Neutrophil (primary cell): ENCODE data around the gene PCDHGA7.
"Not testable (repeated sequence)": the region's sequence is repeated elsewhere in the genome, so short reads cannot be mapped to it uniquely, and the experiment has no call there.

Source experiments
- H3K27ac ChIP-seq: fragments of 200-600 bp; sonication (generic); 2 replicates; pipeline ENCODE4 v1.5.1; 2016; ENCODE audit warnings: mild to moderate bottlenecking, moderate library complexity
- H3K27me3 ChIP-seq: fragments of 200-600 bp; sonication (generic); 2 replicates; pipeline ENCODE4 v1.6.0; 2016; ENCODE audit warnings: mild to moderate bottlenecking
- H3K36me3 ChIP-seq: fragments of 200-600 bp; sonication (generic); 2 replicates; pipeline ENCODE4 v1.5.1; 2017
- H3K4me1 ChIP-seq, 2 experiments: fragments of 200-600 bp in 1 of 2; sonication (generic) in 1 of 2; 1 replicate in 1 of 2; 2 replicates in 1 of 2; pipeline versions ENCODE4 v1.5.1 to v1.6.1; 2013 to 2016; ENCODE audit warnings: low read depth in 1 of 2, low read length in 1 of 2, mild to moderate bottlenecking in 1 of 2, moderate library complexity in 1 of 2; ENCODE audit not compliant: control insufficient read depth in 1 of 2, insufficient read depth in 1 of 2
- H3K4me3 ChIP-seq, 2 experiments: fragments of 200-600 bp in 1 of 2; sonication (generic) in 1 of 2; 1 replicate in 1 of 2; 2 replicates in 1 of 2; pipeline ENCODE4 v1.5.1; 2013 to 2016; ENCODE audit warnings: low read depth in 1 of 2, low read length in 1 of 2, mild to moderate bottlenecking in 1 of 2, moderate library complexity in 1 of 2
- H3K9me3 ChIP-seq: fragments of 200-600 bp; sonication (generic); 2 replicates; pipeline ENCODE4 v1.5.1; 2016
- CTCF ChIP-seq: fragments of 200-600 bp; sonication (generic); IDR thresholded peaks from 2 replicates; pipeline ENCODE4 v1.5.1; 2016; ENCODE audit warnings: antibody characterized with exemption

The PCDHGA7 gene

GRCh38 chr5:141382469-141383294 lies at the start of gene PCDHGA7:
Gene PCDHGA7, plus strand, starts transcription at chr5:141382742. Its CDS starts 158 bp downstream, at chr5:141382900.
- Histone ChIP-seq H3K36me3 (no peaks in the 10 kb centered on the region), H3K9me3 (peaks cover 12% of the 10 kb centered on the region), H3K4me3 (no peak within 1 kb of the TSS), H3K27me3 (peaks cover 97% of the 10 kb centered on the region), H3K4me1 (no peaks in the 10 kb centered on the region), H3K27ac (no peak within 1 kb of the TSS)
- TF ChIP-seq CTCF, result no peak

GRCh38 chr5:141338538-141339306 lies 43.8 kb upstream of the PCDHGA7 start, which contains the start of gene PCDHGA2:
Gene PCDHGA2, plus strand, starts transcription at chr5:141338760.
- Histone ChIP-seq H3K4me1 (no peaks in the 10 kb centered on the region), H3K9me3 (peaks cover 11% of the 10 kb centered on the region), H3K36me3 (no peaks in the 10 kb centered on the region), H3K27me3 (peaks cover 100% of the 10 kb centered on the region), H3K27ac (no peak within 1 kb of the TSS), H3K4me3 (no peak within 1 kb of the TSS)
- no peak for TF ChIP-seq CTCF

GRCh38 chr5:141340781-141341354 lies 41.7 kb upstream of the PCDHGA7 start:
- not testable (repeated sequence) for H3K27ac ChIP-seq, H3K4me3 ChIP-seq, H3K4me1 ChIP-seq, H3K36me3 ChIP-seq
- H3K27me3 ChIP-seq, result peaks cover 98% of the 10 kb centered on the region
- H3K9me3 ChIP-seq, result peaks cover 17% of the 10 kb centered on the region

- H3K9me3 ChIP-seq, result peaks cover 17% of the 10 kb centered on the region
- H3K36me3 ChIP-seq, result no peaks in the 10 kb centered on the region
- no peak for TF ChIP-seq CTCF
- no peaks in the 10 kb centered on the region for H3K4me1 ChIP-seq
- H3K27ac ChIP-seq, result no peak overlapping the region
- H3K27me3 ChIP-seq, result peaks cover 94% of the 10 kb centered on the region
- H3K4me3 ChIP-seq, result no peak overlapping the region
These were observed 39.8 kb upstream of the PCDHGA7 start for GRCh38 chr5:141342773-141343172.

- peak within 1 kb of the TSS in 1 of 2 experiments; percentile 4 for H3K4me3 ChIP-seq
- H3K36me3 ChIP-seq, result no peaks in the 10 kb centered on the region
- H3K4me1 ChIP-seq, result no peaks in the 10 kb centered on the region
- H3K9me3 ChIP-seq, result peaks cover 17% of the 10 kb centered on the region
- H3K27ac ChIP-seq, result no peak within 1 kb of the TSS
- H3K27me3 ChIP-seq, result peaks cover 89% of the 10 kb centered on the region
- no peak for TF ChIP-seq CTCF
These were observed 39.1 kb upstream of the PCDHGA7 start, which contains the start of gene PCDHGA3 for GRCh38 chr5:141343242-141343952. Gene PCDHGA3, plus strand, starts transcription at chr5:141343829. Its CDS starts 205 bp downstream, at chr5:141344034.
